ENCODE measurements around the gene KIF26B. TPM values are rescaled to one million over a fixed set of nuclear protein-coding genes. Genes with fewer than 3 reads are reported as not detected.
A peak's percentile ranks its signal among the peaks of the same experiment; 100 is the strongest.

The KIF26B gene
- polyA plus RNA-seq, 1 of the 3 experiments (the other 2 are of a cell fraction) = 2.6 TPM

- TF ChIP-seq USF1 (IDR thresholded peaks at IDR 0.05; ENCODE audit: borderline replicate concordance, low read depth) (no peak), USF2 (IDR thresholded peaks at IDR 0.05; ENCODE audit: borderline replicate concordance, low read depth, low read length) (no peak), SMC3 (IDR thresholded peaks at IDR 0.05; ENCODE audit: low read depth, low read length) (no peak)
Observed at GRCh38 chr1:245361951-245362350, 207.2 kb downstream of the KIF26B start (continued).

DNA sequence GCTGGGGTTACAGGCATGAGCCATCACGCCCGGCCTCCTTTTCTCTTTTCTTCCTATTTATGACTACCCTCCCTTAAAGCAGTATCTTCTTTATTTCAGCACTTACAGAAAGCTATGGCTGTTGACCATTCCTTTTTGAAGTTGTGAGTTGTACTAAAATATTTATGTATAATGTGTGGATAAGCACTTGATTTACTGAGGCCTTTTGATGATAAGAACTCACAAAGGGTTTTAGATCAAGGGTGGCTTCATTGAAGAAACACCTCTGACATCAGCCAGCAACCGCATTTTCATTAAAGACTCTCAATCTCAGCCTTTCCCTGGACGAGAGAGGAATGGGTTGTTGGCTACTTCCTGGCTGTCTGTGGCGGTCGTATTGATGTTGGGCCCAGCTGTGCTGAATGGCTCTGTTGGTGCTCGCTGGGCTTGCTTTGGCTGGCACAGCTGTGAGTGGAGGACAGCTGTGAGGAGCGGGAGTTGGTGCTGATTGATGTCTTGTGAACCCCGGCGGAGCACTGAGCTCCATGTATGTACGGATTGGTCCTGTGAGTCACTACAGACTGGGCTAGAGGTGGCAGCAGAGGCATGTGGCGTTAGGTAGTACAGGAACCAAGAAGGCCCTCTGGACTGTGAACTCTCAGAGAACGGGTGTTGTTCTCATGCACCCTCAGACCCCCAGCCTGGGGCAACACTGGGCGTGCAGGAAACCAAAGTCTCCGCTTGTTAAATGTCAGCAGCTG is 208.8 kb downstream of the KIF26B start:
- Histone ChIP-seq H3K79me2 (ENCODE audit: insufficient read depth) (no peaks in the 10 kb centered on the region), H3K9ac (no peak overlapping the region), H3F3A (replicated peaks; ENCODE audit: insufficient read depth) (peaks cover 3% of the 10 kb centered on the region), H4K20me1 (ENCODE audit: insufficient read depth) (no peaks in the 10 kb centered on the region), H3K4me1 (ENCODE audit: control insufficient read depth in 1 of 2, insufficient read depth in 2 of 2, low read depth in 1 of 2, low read length in 1 of 2) (peaks cover 0 to 15% of the 10 kb centered on the region in 2 experiments; a peak in 1 of 4 replicates), H3K27ac (ENCODE audit: low read depth in 2 of 2, low read length in 1 of 2) (peak overlapping the region in 1 of 2 experiments; percentile 18; a peak in 1 of 4 replicates), H3K4me3 (ENCODE audit: low read depth in 2 of 2, low read length in 1 of 2) (no peak overlapping the region), H3K4me2 (no peak overlapping the region), H3K36me3 (replicated peaks in 1 of 2; ENCODE audit: control insufficient read depth in 1 of 2, insufficient read depth in 2 of 2, low read length in 1 of 2) (peaks cover 0 to 26% of the 10 kb centered on the region in 2 experiments), H2AFZ (ENCODE audit: low read depth) (no peak overlapping the region), H3K9me2 (no peaks in the 10 kb centered on the region), H3K27me3 (ENCODE audit: insufficient read depth) (no peaks in the 10 kb centered on the region), H3K9me3 (no peaks in the 10 kb centered on the region)
- TF ChIP-seq RXRA (IDR thresholded peaks at IDR 0.05; ENCODE audit: borderline replicate concordance, low read depth) (no peak), ELF1 (IDR thresholded peaks at IDR 0.05) (no peak), USF1 (IDR thresholded peaks at IDR 0.05; ENCODE audit: borderline replicate concordance, low read depth) (no peak), REST (IDR thresholded peaks at IDR 0.05; ENCODE audit: low read depth, low read length) (no peak), EP300 (IDR thresholded peaks at IDR 0.05; ENCODE audit: borderline replicate concordance in 1 of 2, low read depth in 1 of 2, low read length in 1 of 2) (no peak), RAD21 (IDR thresholded peaks at IDR 0.05; ENCODE audit: low read length) (peak; percentile 33), SMC3 (IDR thresholded peaks at IDR 0.05; ENCODE audit: low read depth, low read length) (0 out of 2 replicates have a peak, but pooled peaks have one; percentile 8)
- WGBS (ENCODE audit: low lambda C conversion rate) = 90% methylated on average over 14 of the region's 15 CpGs
- no peak for DNase-seq
- ChIA-PET POLR2A (no interaction called here), CTCF (interaction anchor here (0.6 to 1.4 kb wide), 4 partner anchors 18 to 211 kb away, joined by 3 to 6 read pairs (median 4); no protein-coding TSS in a partner anchor)

Data from SK-N-SH (cell line).